Measurements from ENCODE around the gene BSPRY. TPM values are rescaled to one million over a fixed set of nuclear protein-coding genes. Genes with fewer than 3 reads are reported as not detected.

BSPRY gene
- total RNA-seq: 1 to 10 TPM; 5.0 to 6.1 TPM

- CTCF ChIA-PET: interaction anchor here (0.9 to 3.2 kb wide), 4 partner anchors 9 to 75 kb away, joined by 3 to 10 read pairs (median 5); partner anchors contain the start of genes CDC26, PRPF4 and WDR31
These were observed at the start of gene BSPRY for GRCh38 chr9:113349445-113350094. Gene BSPRY (plus strand): TSS chr9:113349541. CDS start chr9:113349580, 39 bp downstream.

GRCh38 chr9:113299800-113300292, 49.5 kb upstream of the BSPRY start:
- ChIA-PET POLR2A (no interaction called here), CTCF (no interaction called here)

More at GRCh38 chr9:113349445-113350094, at the start of gene BSPRY:
- POLR2A ChIA-PET: interaction anchor here (1.2 to 1.4 kb wide), 4 partner anchors 10 to 129 kb away, joined by 3 to 5 read pairs (median 4); partner anchors contain the start of genes FKBP15, HDHD3, SLC31A1 and WDR31

- POLR2A ChIA-PET: no interaction called here
- CTCF ChIA-PET: no interaction called here
These were observed 47.8 kb upstream of the BSPRY start for GRCh38 chr9:113301548-113301947.

- CTCF ChIA-PET: no interaction called here
- POLR2A ChIA-PET: no interaction called here
These were observed 46.4 kb upstream of the BSPRY start, which contains the start of gene RNF183 for GRCh38 chr9:113302792-113303418. Gene RNF183 (minus strand): TSS chr9:113303376. CDS start chr9:113298184, 5,192 bp downstream.

- POLR2A ChIA-PET: no interaction called here
- CTCF ChIA-PET: no interaction called here
These were observed 42.8 kb upstream of the BSPRY start for GRCh38 chr9:113306566-113306965.

- CTCF ChIA-PET: interaction anchor here (1.1 to 1.3 kb wide), 2 partner anchors 27 to 349 kb away, joined by 4 read pairs; no protein-coding TSS in a partner anchor
- POLR2A ChIA-PET: no interaction called here
These were observed 41.9 kb upstream of the BSPRY start for GRCh38 chr9:113307396-113307975.

GRCh38 chr9:113309204-113309813, 40.0 kb upstream of the BSPRY start:
- CTCF ChIA-PET: interaction anchor here (0.7 to 1.4 kb wide), 5 partner anchors 40 to 346 kb away, joined by 3 read pairs; partner anchors contain the start of genes ALAD and BSPRY

GRCh38 chr9:113310538-113310937, 38.8 kb upstream of the BSPRY start:
- ChIA-PET POLR2A (no interaction called here), CTCF (interaction anchor here (0.6 to 1.4 kb wide), 2 partner anchors 26 to 91 kb away, joined by 3 read pairs; partner anchors contain the start of gene ALAD)

More at GRCh38 chr9:113309204-113309813, 40.0 kb upstream of the BSPRY start:
- POLR2A ChIA-PET: no interaction called here

- POLR2A ChIA-PET: no interaction called here
- CTCF ChIA-PET: interaction anchor here (0.8 to 1.2 kb wide), 2 partner anchors 28 to 347 kb away, joined by 3 read pairs; partner anchors contain the start of gene WDR31
These were observed 37.4 kb upstream of the BSPRY start for GRCh38 chr9:113311961-113312360.

GRCh38 chr9:113313261-113313660, 36.1 kb upstream of the BSPRY start:
- CTCF ChIA-PET: no interaction called here
- POLR2A ChIA-PET: no interaction called here

GRCh38 chr9:113315231-113315630, 34.1 kb upstream of the BSPRY start:
- ChIA-PET POLR2A (no interaction called here), CTCF (no interaction called here)

GRCh38 chr9:113316030-113316429, 33.3 kb upstream of the BSPRY start:
- ChIA-PET POLR2A (no interaction called here), CTCF (no interaction called here)

GRCh38 chr9:113317777-113318176, 31.6 kb upstream of the BSPRY start:
- CTCF ChIA-PET: no interaction called here
- POLR2A ChIA-PET: no interaction called here

- POLR2A ChIA-PET: no interaction called here
These were observed 30.3 kb upstream of the BSPRY start for GRCh38 chr9:113319054-113319453.

GRCh38 chr9:113320051-113320450, 29.3 kb upstream of the BSPRY start:
- ChIA-PET CTCF (no interaction called here), POLR2A (no interaction called here)

More at GRCh38 chr9:113319054-113319453, 30.3 kb upstream of the BSPRY start:
- CTCF ChIA-PET: interaction anchor here (0.9 kb wide), 1 partner anchor 22 kb away, joined by 3 read pairs; no protein-coding TSS in a partner anchor

- CTCF ChIA-PET: no interaction called here
- POLR2A ChIA-PET: no interaction called here
These were observed 26.7 kb upstream of the BSPRY start for GRCh38 chr9:113322671-113323070.

- ChIA-PET CTCF (no interaction called here), POLR2A (no interaction called here)
These were observed 23.1 kb upstream of the BSPRY start for GRCh38 chr9:113326230-113326629.

GRCh38 chr9:113328045-113328782, 21.1 kb upstream of the BSPRY start:
- ChIA-PET CTCF (no interaction called here), POLR2A (no interaction called here)

- ChIA-PET CTCF (no interaction called here), POLR2A (no interaction called here)
These were observed 17.6 kb upstream of the BSPRY start for GRCh38 chr9:113331780-113332179.

All from activated CD8-positive, alpha-beta memory T cell treated with anti-CD3 and anti-CD28 coated beads for 36 hours (primary cell).